ENCODE measurements around the gene GHSR.

GHSR gene

GRCh38 chr3:172470588-172470987 is 22.3 kb upstream of the GHSR start:
- no peak overlapping the region for H3K4me3 ChIP-seq (ENCODE audit: low read depth, low read length)
- no peak for TF ChIP-seq CTCF (IDR thresholded peaks at IDR 0.05; ENCODE audit: control insufficient read depth, extremely low read depth, insufficient read depth)
- DNase-seq (ENCODE audit: low read depth): no peak

- no peak for TF ChIP-seq CTCF (IDR thresholded peaks at IDR 0.05; ENCODE audit: control insufficient read depth, extremely low read depth, insufficient read depth)
- DNase-seq (ENCODE audit: low read depth): no peak
- no peak overlapping the region for H3K4me3 ChIP-seq (ENCODE audit: low read depth, low read length)
Measured at GRCh38 chr3:172467170-172467824, 19.0 kb upstream of the GHSR start.

- no peak for DNase-seq (ENCODE audit: low read depth)
- H3K4me3 ChIP-seq (ENCODE audit: low read depth, low read length): no peak overlapping the region
- TF ChIP-seq CTCF (IDR thresholded peaks at IDR 0.05; ENCODE audit: control insufficient read depth, extremely low read depth, insufficient read depth): no peak
Measured at GRCh38 chr3:172466553-172467130, 18.4 kb upstream of the GHSR start.

GRCh38 chr3:172465281-172465680 is 17.0 kb upstream of the GHSR start:
- no peak for TF ChIP-seq CTCF (IDR thresholded peaks at IDR 0.05; ENCODE audit: control insufficient read depth, extremely low read depth, insufficient read depth)
- no peak for DNase-seq (ENCODE audit: low read depth)
- H3K4me3 ChIP-seq (ENCODE audit: low read depth, low read length): no peak overlapping the region

- no peak for DNase-seq (ENCODE audit: low read depth)
- TF ChIP-seq CTCF (IDR thresholded peaks at IDR 0.05; ENCODE audit: control insufficient read depth, extremely low read depth, insufficient read depth): no peak
- no peak overlapping the region for H3K4me3 ChIP-seq (ENCODE audit: low read depth, low read length)
Measured at GRCh38 chr3:172464306-172464705, 16.1 kb upstream of the GHSR start.

- H3K4me3 ChIP-seq (ENCODE audit: low read depth, low read length): no peak overlapping the region
- peak; percentile 59 for TF ChIP-seq CTCF (IDR thresholded peaks at IDR 0.05; ENCODE audit: control insufficient read depth, extremely low read depth, insufficient read depth)
- peak; percentile 27 for DNase-seq (ENCODE audit: low read depth)
Measured at GRCh38 chr3:172461530-172462138, 13.4 kb upstream of the GHSR start.
